C4-2B (cell line): ENCODE results near the gene RPAP2.
"Not testable (repeated sequence)": the region's sequence is repeated elsewhere in the genome, so short reads cannot be mapped to it uniquely, and the experiment has no call there.

Experiments
- H3K27ac ChIP-seq: fragments of 450-650 bp; 2 replicates; pipeline ENCODE4 v1.5.1; 2017
- CTCF ChIP-seq: fragments of 450-650 bp; conservative IDR thresholded peaks from 2 replicates; pipeline ENCODE4 v1.5.1; 2017; ENCODE audit warnings: mild to moderate bottlenecking
- ZFX ChIP-seq: fragments of 450-650 bp; IDR thresholded peaks from 2 replicates; pipeline ENCODE4 v1.6.1; 2017

RPAP2 gene

DNA sequence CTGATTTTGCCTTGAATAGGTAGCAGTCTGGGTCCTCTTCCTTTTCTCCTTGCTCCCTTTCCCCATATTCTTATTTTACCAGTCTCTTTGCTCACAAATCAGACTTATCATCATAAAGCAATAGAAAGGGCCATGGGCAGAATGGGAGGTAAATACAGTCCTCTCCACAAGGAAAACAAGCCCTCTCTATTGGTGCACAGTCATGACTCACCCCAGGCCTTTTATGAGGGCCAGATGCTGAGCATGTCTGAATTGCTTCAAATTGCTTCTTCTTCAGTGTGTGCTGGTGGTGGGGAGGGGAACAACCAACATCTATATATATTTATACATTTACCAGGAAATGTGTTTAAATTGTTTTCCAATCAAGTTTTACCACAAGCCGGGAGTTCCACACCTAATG, 112.7 kb downstream of the RPAP2 start:
- no peak for TF ChIP-seq CTCF
- TF ChIP-seq ZFX, result no peak

GRCh38 chr1:92419642-92420041, 120.8 kb downstream of the RPAP2 start:
- no peak overlapping the region for H3K27ac ChIP-seq
- TF ChIP-seq CTCF (no peak), ZFX (no peak)

More for the DNA sequence above, 112.7 kb downstream of the RPAP2 start:
- H3K27ac ChIP-seq, result no peak overlapping the region

GRCh38 chr1:92424381-92424780, 125.5 kb downstream of the RPAP2 start:
- TF ChIP-seq ZFX (no peak), CTCF (no peak)
- no peak overlapping the region for H3K27ac ChIP-seq

DNA sequence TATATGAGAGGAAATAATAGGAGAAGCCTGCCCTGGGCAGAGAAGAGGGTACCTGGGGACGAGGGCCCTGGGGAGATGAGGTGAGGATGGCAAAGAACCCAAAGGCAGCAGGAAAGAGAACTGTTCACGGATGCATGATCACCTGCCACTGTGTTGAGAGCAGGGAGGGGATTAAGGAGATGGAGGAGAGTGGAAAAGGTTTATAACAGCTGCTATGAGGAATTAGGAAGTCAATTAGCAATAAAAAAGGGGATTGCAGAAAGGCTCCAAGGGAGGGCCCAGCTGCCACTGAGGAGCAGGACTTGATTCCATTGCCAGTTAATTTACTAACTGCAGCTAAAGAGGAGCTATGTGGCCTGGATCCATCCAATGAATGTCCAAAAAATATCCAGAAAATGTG, 126.8 kb downstream of the RPAP2 start:
- TF ChIP-seq ZFX (no peak), CTCF (no peak)
- H3K27ac ChIP-seq, result no peak overlapping the region

GRCh38 chr1:92430030-92430429, 131.2 kb downstream of the RPAP2 start:
- no peak overlapping the region for H3K27ac ChIP-seq
- TF ChIP-seq ZFX (no peak), CTCF (no peak)

DNA sequence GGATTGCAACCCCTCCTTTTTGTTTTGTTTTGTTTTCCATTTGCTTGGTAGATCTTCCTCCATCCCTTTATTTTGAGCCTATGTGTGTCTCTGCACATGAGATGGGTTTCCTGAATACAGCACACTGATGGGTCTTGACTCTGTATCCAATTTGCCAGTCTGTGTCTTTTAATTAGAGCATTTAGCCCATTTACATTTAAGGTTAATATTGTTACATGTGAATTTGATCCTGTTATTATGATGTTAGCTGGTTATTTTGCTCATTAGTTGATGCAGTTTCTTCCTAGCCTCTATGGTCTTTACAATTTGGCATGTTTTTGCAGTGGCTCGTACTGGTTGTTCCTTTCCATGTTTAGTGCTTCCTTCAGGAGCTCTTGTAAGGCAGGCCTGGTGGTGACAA, 135.7 kb downstream of the RPAP2 start:
- H3K27ac ChIP-seq, result not testable (repeated sequence)

- TF ChIP-seq CTCF (no peak), ZFX (no peak)
- no peak overlapping the region for H3K27ac ChIP-seq
These were observed 140.4 kb downstream of the RPAP2 start for GRCh38 chr1:92439291-92439690.

- no peak overlapping the region for H3K27ac ChIP-seq
- no peak for TF ChIP-seq ZFX
- no peak for TF ChIP-seq CTCF
These were observed 142.4 kb downstream of the RPAP2 start for GRCh38 chr1:92441316-92441696.
